ENCODE results near the gene LTF.

Gene LTF

GRCh38 chr3:46477145-46477544 lies 12.4 kb upstream of the LTF start:
- H3K4me3 ChIP-seq (ENCODE audit: low read depth, low read length) = no peak overlapping the region
- TF ChIP-seq CTCF (IDR thresholded peaks at IDR 0.05; ENCODE audit: low read depth, low read length) = no peak

- no peak for TF ChIP-seq CTCF (IDR thresholded peaks at IDR 0.05; ENCODE audit: low read depth, low read length)
- H3K4me3 ChIP-seq (ENCODE audit: low read depth, low read length) = no peak overlapping the region
Observed at GRCh38 chr3:46472736-46473135, 8.0 kb upstream of the LTF start.

GRCh38 chr3:46471371-46471914 lies 6.7 kb upstream of the LTF start:
- TF ChIP-seq CTCF (IDR thresholded peaks at IDR 0.05; ENCODE audit: low read depth, low read length) = no peak
- H3K4me3 ChIP-seq (ENCODE audit: low read depth, low read length) = no peak overlapping the region

GRCh38 chr3:46470831-46471230 lies 6.1 kb upstream of the LTF start:
- no peak overlapping the region for H3K4me3 ChIP-seq (ENCODE audit: low read depth, low read length)
- no peak for TF ChIP-seq CTCF (IDR thresholded peaks at IDR 0.05; ENCODE audit: low read depth, low read length)

GRCh38 chr3:46469680-46470357 lies 5.1 kb upstream of the LTF start:
- TF ChIP-seq CTCF (IDR thresholded peaks at IDR 0.05; ENCODE audit: low read depth, low read length) = no peak
- H3K4me3 ChIP-seq (ENCODE audit: low read depth, low read length) = no peak overlapping the region

- H3K4me3 ChIP-seq (ENCODE audit: low read depth, low read length) = no peak overlapping the region
- TF ChIP-seq CTCF (IDR thresholded peaks at IDR 0.05; ENCODE audit: low read depth, low read length) = no peak
Observed at GRCh38 chr3:46468753-46469600, 4.3 kb upstream of the LTF start.

- no peak overlapping the region for H3K4me3 ChIP-seq (ENCODE audit: low read depth, low read length)
- no peak for TF ChIP-seq CTCF (IDR thresholded peaks at IDR 0.05; ENCODE audit: low read depth, low read length)
Observed at GRCh38 chr3:46467562-46467961, 2.9 kb upstream of the LTF start.

Data from WI38 (cell line).